Measurements from ENCODE around the gene CPLANE1.

GRCh38 chr5:37110135-37110534, 139.0 kb downstream of the CPLANE1 start:
- TF ChIP-seq CHD4 (IDR thresholded peaks at IDR 0.05): no peak
- TF ChIP-seq FOXM1 (IDR thresholded peaks at IDR 0.05; ENCODE audit: low read depth, low read length): no peak
- no peak for TF ChIP-seq POLR2A (IDR thresholded peaks at IDR 0.05; ENCODE audit: low read depth, low read length)
- TF ChIP-seq EZH2 (IDR thresholded peaks at IDR 0.05; ENCODE audit: borderline replicate concordance, control insufficient read depth, low read depth, low read length): no peak
- no peak for TF ChIP-seq CTCF (IDR thresholded peaks at IDR 0.05 in 2 of 3, conservative IDR thresholded peaks at IDR 0.05 in 1 of 3; ENCODE audit: control insufficient read depth in 2 of 3, extremely low read depth in 1 of 3, insufficient read depth in 1 of 3, low read depth in 3 of 3, low read length in 3 of 3)
- TF ChIP-seq REST (IDR thresholded peaks at IDR 0.05; ENCODE audit: low read depth, low read length): no peak
- no peak for TF ChIP-seq ATF2 (IDR thresholded peaks at IDR 0.05; ENCODE audit: low read length)
- TF ChIP-seq RAD21 (IDR thresholded peaks at IDR 0.05; ENCODE audit: insufficient read depth, low read depth, low read length): no peak
- no peak for TF ChIP-seq FOS (IDR thresholded peaks at IDR 0.05; ENCODE audit: borderline replicate concordance, extremely low read depth, insufficient read length)
- TF ChIP-seq SREBF1 (IDR thresholded peaks at IDR 0.05; ENCODE audit: low read length): no peak
